ENCODE results near the gene ZNF383.

Gene ZNF383

GRCh38 chr19:37220383-37220782, 2.4 kb downstream of the ZNF383 start:
- H2AFZ ChIP-seq (ENCODE audit: low read length): no peak overlapping the region
- H3K9ac ChIP-seq (ENCODE audit: low read length): no peak overlapping the region
- H3K9me2 ChIP-seq (ENCODE audit: low read depth, low read length): no peaks in the 10 kb centered on the region
- peaks cover 9% of the 10 kb centered on the region for H3K4me1 ChIP-seq (ENCODE audit: insufficient read depth, low read length, severe bottlenecking)
- H3F3A ChIP-seq (ENCODE audit: insufficient read depth, low read length): no peaks in the 10 kb centered on the region
- peaks cover 19% of the 10 kb centered on the region for H3K79me2 ChIP-seq (ENCODE audit: insufficient read depth, low read length)
- TF ChIP-seq EZH2 (IDR thresholded peaks at IDR 0.05; ENCODE audit: borderline replicate concordance, low read length): no peak
- TF ChIP-seq CTCF (IDR thresholded peaks at IDR 0.05; ENCODE audit: low read length): no peak
- H3K27ac ChIP-seq (ENCODE audit: low read depth, low read length, poor library complexity, severe bottlenecking): no peak overlapping the region
- peaks cover 13% of the 10 kb centered on the region for H3K9me3 ChIP-seq (ENCODE audit: low read length)
- H3K4me3 ChIP-seq (ENCODE audit: low read depth, low read length, poor library complexity, severe bottlenecking): no peak overlapping the region
- peaks cover 54% of the 10 kb centered on the region for H3K36me3 ChIP-seq (ENCODE audit: insufficient read depth, low read length)
- no peaks in the 10 kb centered on the region for H4K20me1 ChIP-seq (ENCODE audit: insufficient read depth, low read length)
- H3K4me2 ChIP-seq (ENCODE audit: low read length): no peak overlapping the region
- H3K27me3 ChIP-seq (ENCODE audit: insufficient read depth, low read length): no peaks in the 10 kb centered on the region

GRCh38 chr19:37221136-37221535, 3.1 kb downstream of the ZNF383 start:
- TF ChIP-seq EZH2 (IDR thresholded peaks at IDR 0.05; ENCODE audit: borderline replicate concordance, low read length) (no peak), CTCF (IDR thresholded peaks at IDR 0.05; ENCODE audit: low read length) (no peak)
- H3K9ac ChIP-seq (ENCODE audit: low read length): no peak overlapping the region
- H3K36me3 ChIP-seq (ENCODE audit: insufficient read depth, low read length): peaks cover 61% of the 10 kb centered on the region

GRCh38 chr19:37226248-37226647, 8.2 kb downstream of the ZNF383 start:
- no peak overlapping the region for H3K27ac ChIP-seq (ENCODE audit: low read depth, low read length, poor library complexity, severe bottlenecking)
- no peak overlapping the region for H3K4me2 ChIP-seq (ENCODE audit: low read length)
- TF ChIP-seq CTCF (IDR thresholded peaks at IDR 0.05; ENCODE audit: low read length) (no peak), EZH2 (IDR thresholded peaks at IDR 0.05; ENCODE audit: borderline replicate concordance, low read length) (no peak)
- H3K4me1 ChIP-seq (ENCODE audit: insufficient read depth, low read length, severe bottlenecking): no peaks in the 10 kb centered on the region
- H3F3A ChIP-seq (ENCODE audit: insufficient read depth, low read length): no peaks in the 10 kb centered on the region
- H3K4me3 ChIP-seq (ENCODE audit: low read depth, low read length, poor library complexity, severe bottlenecking): no peak overlapping the region
- no peaks in the 10 kb centered on the region for H3K79me2 ChIP-seq (ENCODE audit: insufficient read depth, low read length)
- H3K36me3 ChIP-seq (ENCODE audit: insufficient read depth, low read length): peaks cover 85% of the 10 kb centered on the region
- H2AFZ ChIP-seq (ENCODE audit: low read length): no peak overlapping the region
- H3K9me2 ChIP-seq (ENCODE audit: low read depth, low read length): no peaks in the 10 kb centered on the region
- no peak overlapping the region for H3K9ac ChIP-seq (ENCODE audit: low read length)
- H3K27me3 ChIP-seq (ENCODE audit: insufficient read depth, low read length): no peaks in the 10 kb centered on the region
- H3K9me3 ChIP-seq (ENCODE audit: low read length): peaks cover 13% of the 10 kb centered on the region
- no peaks in the 10 kb centered on the region for H4K20me1 ChIP-seq (ENCODE audit: insufficient read depth, low read length)

More at GRCh38 chr19:37221136-37221535, 3.1 kb downstream of the ZNF383 start:
- H4K20me1 ChIP-seq (ENCODE audit: insufficient read depth, low read length): no peaks in the 10 kb centered on the region
- no peaks in the 10 kb centered on the region for H3K9me2 ChIP-seq (ENCODE audit: low read depth, low read length)
- H3K4me2 ChIP-seq (ENCODE audit: low read length): no peak overlapping the region
- no peak overlapping the region for H3K27ac ChIP-seq (ENCODE audit: low read depth, low read length, poor library complexity, severe bottlenecking)
- peaks cover 13% of the 10 kb centered on the region for H3K9me3 ChIP-seq (ENCODE audit: low read length)
- H3K27me3 ChIP-seq (ENCODE audit: insufficient read depth, low read length): no peaks in the 10 kb centered on the region
- H3K4me1 ChIP-seq (ENCODE audit: insufficient read depth, low read length, severe bottlenecking): peaks cover 9% of the 10 kb centered on the region
- peaks cover 19% of the 10 kb centered on the region for H3K79me2 ChIP-seq (ENCODE audit: insufficient read depth, low read length)
- H2AFZ ChIP-seq (ENCODE audit: low read length): no peak overlapping the region
- H3F3A ChIP-seq (ENCODE audit: insufficient read depth, low read length): no peaks in the 10 kb centered on the region
- no peak overlapping the region for H3K4me3 ChIP-seq (ENCODE audit: low read depth, low read length, poor library complexity, severe bottlenecking)

All from OCI-LY1 (cell line).